Omental fat pad (tissue), 4 donors: ENCODE data around the gene DHRS13. TPM values are rescaled to one million over a fixed set of nuclear protein-coding genes. Genes with fewer than 3 reads are reported as not detected.
A peak's percentile ranks its signal among the peaks of the same experiment; 100 is the strongest.

Experiments used
- ATAC-seq: fragments of 150-250 bp; one replicate; pipeline ENCODE4 v1.9.1; 2016; ENCODE audit warnings: mild to moderate bottlenecking, moderate library complexity; ENCODE audit not compliant: low FRiP score
- DNase-seq: peaks from one replicate; pipeline ENCODE4 v3.0.0-alpha.2; 2019; ENCODE audit warnings: low spot score
- CTCF ChIP-seq, 3 donors: fragments of 450-650 bp; IDR thresholded peaks; one replicate each; pipeline ENCODE4 v1.5.1; 2016 to 2017; ENCODE audit warnings: antibody characterized with exemption in 3 of 3, mild to moderate bottlenecking in 3 of 3, moderate library complexity in 2 of 3
- total RNA-seq, 4 donors: library from RNA; depleted of rRNA; stranded (reverse); fragments of >200 nt; gene quantifications; one replicate each; pipeline ENCODE4 v1.1.0, GENCODE V29; 2016

Gene DHRS13
- 10 to 100 TPM in 1 of 4 donors, 1 to 10 TPM in 3; 5.0 to 11.3 (median 6.3) TPM for total RNA-seq

GRCh38 chr17:28902819-28903545 lies at the start of gene DHRS13:
DHRS13 (minus strand) TSS chr17:28903079; CDS start chr17:28902944, 135 bp downstream.
- DNase-seq: peak; percentile 71
- TF ChIP-seq CTCF (IDR thresholded peaks at IDR 0.05): peak in 2 of 3 donors; percentile 69 to 88
- ATAC-seq: peak; percentile 92

GRCh38 chr17:28951991-28952975 lies 49.4 kb upstream of the DHRS13 start:
- TF ChIP-seq CTCF (IDR thresholded peaks at IDR 0.05): no peak
- ATAC-seq: peak; percentile 86
- DNase-seq: peak; percentile 89

GRCh38 chr17:28951428-28951990 lies 48.6 kb upstream of the DHRS13 start, which contains the start of gene PHF12:
PHF12 (minus strand) TSS chr17:28951518; CDS start chr17:28950960, 558 bp downstream.
- peak; percentile 89 for ATAC-seq
- DNase-seq: peak; percentile 88
- no peak for TF ChIP-seq CTCF (IDR thresholded peaks at IDR 0.05)

GRCh38 chr17:28950752-28951427 lies 48.0 kb upstream of the DHRS13 start:
- DNase-seq (no peak), ATAC-seq (no peak)

GRCh38 chr17:28950017-28950751 lies 47.3 kb upstream of the DHRS13 start:
- TF ChIP-seq CTCF (IDR thresholded peaks at IDR 0.05): no peak
- no peak for ATAC-seq
- no peak for DNase-seq

More at GRCh38 chr17:28950752-28951427, 48.0 kb upstream of the DHRS13 start:
- no peak for TF ChIP-seq CTCF (IDR thresholded peaks at IDR 0.05)
